HG02623 (cell line): Measurements from ENCODE around the gene NDUFB11.
"Not testable (repeated sequence)": the region's sequence is repeated elsewhere in the genome, so short reads cannot be mapped to it uniquely, and the experiment has no call there.

Experiments used
- ATAC-seq: cut with Tn5 transposase; IDR thresholded peaks from one replicate; pipeline ENCODE4 v1.9.1; 2021; ENCODE audit warnings: moderate library complexity; ENCODE audit not compliant: unreplicated experiment

NDUFB11 gene

GRCh38 chrX:47146936-47147859 is 2.7 kb upstream of the NDUFB11 start:
- no peak for ATAC-seq

GRCh38 chrX:47146121-47146935 is 1.8 kb upstream of the NDUFB11 start:
- no peak for ATAC-seq

GRCh38 chrX:47145395-47146120 is 1.1 kb upstream of the NDUFB11 start:
- ATAC-seq: peak; percentile 16

GRCh38 chrX:47143894-47144625 is 442 bp downstream of the NDUFB11 start:
- no peak for ATAC-seq

- no peak for ATAC-seq
Measured at GRCh38 chrX:47138171-47138570, 6.3 kb downstream of the NDUFB11 start.

GRCh38 chrX:47135650-47136049 is 8.9 kb downstream of the NDUFB11 start:
- not testable (repeated sequence) for ATAC-seq

GRCh38 chrX:47133493-47133892 is 11.0 kb downstream of the NDUFB11 start:
- no peak for ATAC-seq

- ATAC-seq: no peak
Measured at GRCh38 chrX:47129899-47130358, 14.6 kb downstream of the NDUFB11 start.

- peak; percentile 98 for ATAC-seq
Measured at GRCh38 chrX:47129157-47129898, 15.2 kb downstream of the NDUFB11 start.

GRCh38 chrX:47124466-47124865 is 20.0 kb downstream of the NDUFB11 start:
- not testable (repeated sequence) for ATAC-seq

GRCh38 chrX:47116551-47117110 is 27.9 kb downstream of the NDUFB11 start:
- not testable (repeated sequence) for ATAC-seq

- ATAC-seq: no peak
Measured at GRCh38 chrX:47112316-47112954, 32.1 kb downstream of the NDUFB11 start.

GRCh38 chrX:47110936-47111615 is 33.4 kb downstream of the NDUFB11 start:
- not testable (repeated sequence) for ATAC-seq

- ATAC-seq: no peak
Measured at GRCh38 chrX:47101206-47101605, 43.3 kb downstream of the NDUFB11 start.

GRCh38 chrX:47098338-47099094 is 46.0 kb downstream of the NDUFB11 start:
- ATAC-seq: no peak

GRCh38 chrX:47097018-47097417 is 47.5 kb downstream of the NDUFB11 start:
- no peak for ATAC-seq

- ATAC-seq: no peak
Measured at GRCh38 chrX:47093860-47094259, 50.6 kb downstream of the NDUFB11 start.
